GM20431 (cell line): Measurements from ENCODE around the gene CHRND.

Source experiments
- in situ Hi-C: fragments of 300-500 bp; cut with MseI, MboI; formaldehyde crosslinking; loops from one replicate; pipeline ENCODE4 v1.15.0; 2020; ENCODE audit warnings: low sequenced_read_pairs; ENCODE audit not compliant: unreplicated experiment

Gene CHRND

DNA sequence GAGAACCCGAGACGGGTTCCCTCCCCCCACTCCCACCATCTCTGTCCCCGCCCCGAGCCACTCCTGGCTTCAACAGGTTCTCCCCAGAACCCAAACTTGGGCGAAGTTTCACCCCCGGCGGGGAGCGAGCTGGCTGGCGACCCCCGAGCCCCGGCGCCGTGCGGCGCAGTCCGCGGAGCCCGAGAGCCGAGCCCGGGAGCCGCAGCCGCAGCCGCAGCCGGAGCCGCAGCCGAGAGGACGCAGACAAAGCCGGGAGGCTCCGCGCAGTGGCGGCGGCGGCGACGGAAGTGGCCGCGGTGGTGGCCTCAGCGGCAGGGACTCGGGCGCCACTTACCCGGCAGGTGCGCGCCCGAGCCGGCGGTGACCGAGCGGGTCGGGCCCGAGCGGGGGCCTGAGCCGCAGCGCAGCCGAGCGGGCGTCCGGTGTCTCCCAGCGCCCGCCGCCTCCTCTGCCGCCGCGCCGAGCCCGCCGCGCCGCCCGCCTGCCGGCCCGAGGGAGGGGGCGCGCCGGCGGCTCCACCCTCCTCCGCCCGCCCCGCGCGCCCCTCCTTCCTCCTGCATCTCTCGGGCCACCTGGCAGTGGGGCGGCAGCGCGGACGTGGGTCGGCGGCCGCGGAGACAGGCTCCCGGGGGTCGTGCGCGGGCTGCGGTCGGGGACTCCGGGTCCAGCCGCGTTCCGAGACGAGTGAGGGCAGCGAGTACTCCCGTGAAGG lies 38.4 kb upstream of the CHRND start, which contains the start of gene ECEL1:
Gene ECEL1 (minus strand): TSS at position 450 of the 712 bp plus-strand sequence. CDS start 1,181 bp downstream, outside the sequence.
- in situ Hi-C loops = no loop called here

DNA sequence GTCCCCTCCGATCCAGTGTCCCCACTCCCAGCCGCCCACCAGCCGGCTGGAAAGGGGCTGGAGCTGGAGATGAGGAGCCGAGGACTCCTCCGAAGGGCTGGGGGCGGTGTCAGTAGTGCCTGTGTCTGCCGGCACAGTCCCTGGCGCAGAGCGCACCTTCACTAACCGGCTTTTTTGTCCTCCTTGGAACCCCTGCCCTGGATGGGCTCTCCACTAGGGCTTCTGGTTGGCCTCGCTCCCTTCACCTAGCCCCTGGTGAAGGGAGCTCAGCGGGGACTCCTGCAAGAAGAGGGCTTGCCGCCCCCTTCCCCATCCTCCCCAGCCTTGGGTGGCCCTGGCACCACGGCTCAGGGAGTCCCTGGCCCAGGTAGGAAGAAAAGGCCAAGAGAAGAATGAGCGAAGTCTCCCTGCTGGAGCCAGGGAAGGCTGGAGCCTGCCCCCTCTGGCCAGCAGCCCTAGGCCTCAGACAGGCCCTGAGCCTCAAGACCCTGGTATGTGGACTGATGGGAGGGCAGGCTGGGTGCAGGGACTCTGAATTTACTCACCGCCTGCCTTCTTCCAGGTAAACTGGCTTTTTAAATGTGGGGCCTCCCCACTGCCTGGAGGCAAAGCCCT lies 37.8 kb upstream of the CHRND start:
- in situ Hi-C loops = no loop called here

DNA sequence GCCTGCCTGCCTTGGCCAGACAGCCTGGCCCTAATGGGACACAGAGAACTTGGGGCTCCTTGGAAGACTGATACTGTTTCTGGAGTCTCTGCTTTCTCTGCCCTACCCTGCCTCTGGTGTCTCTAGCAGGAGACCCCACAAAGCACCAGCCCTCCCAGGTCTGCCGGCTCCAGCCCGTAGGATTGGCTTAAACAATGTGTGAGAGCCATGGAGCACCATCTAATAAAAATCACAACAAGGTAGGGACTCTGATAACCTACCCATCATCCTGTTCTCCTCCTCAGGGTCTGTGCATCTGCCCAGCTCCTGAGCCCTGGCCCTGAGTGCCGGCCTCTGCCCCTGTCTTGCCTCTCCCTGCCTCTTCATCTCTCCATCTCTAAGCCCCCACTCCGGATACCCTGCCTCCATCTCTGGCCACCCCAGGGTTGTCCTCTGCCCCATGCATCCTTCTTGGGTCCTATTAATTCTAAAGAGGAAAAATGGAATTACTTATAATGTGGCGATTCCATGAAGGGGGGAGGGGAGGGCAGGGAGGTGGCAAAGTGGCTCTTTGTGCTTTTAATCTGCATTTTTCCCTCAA lies 37.1 kb upstream of the CHRND start:
- in situ Hi-C loops = no loop called here

DNA sequence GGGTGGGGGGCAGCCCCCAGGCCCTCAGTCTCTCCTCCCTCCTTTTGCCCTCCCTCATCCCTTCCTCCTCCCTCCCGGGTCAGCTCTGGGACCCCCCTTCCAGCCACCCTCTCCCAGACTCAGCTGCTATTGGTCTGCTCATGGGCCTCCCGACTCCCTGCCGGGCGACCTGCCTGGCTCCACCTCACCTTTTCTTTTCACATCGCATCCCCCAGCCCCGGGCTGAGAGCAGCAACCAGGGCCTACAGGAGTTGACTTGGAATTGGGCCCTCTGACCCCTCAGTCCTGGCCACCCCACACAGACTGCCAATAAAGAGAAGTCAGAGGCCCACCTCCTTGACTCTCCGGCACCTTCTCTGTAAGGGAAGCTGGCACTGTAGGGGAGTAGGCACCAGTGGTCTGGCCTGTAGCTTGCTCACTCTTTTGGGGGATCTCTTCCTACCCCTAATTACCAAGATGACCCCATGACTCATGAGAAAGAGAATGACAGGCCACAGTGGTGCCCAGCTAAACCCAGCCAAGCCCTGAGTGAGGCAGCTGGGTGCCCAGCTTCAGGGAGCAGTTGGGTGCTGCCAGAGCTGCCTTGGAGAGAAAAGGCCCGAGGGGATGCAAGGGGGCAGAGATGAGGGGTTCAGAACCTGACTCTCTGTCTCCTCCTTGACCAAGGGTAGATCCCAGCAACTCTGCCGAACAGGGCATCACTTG lies 36.3 kb upstream of the CHRND start:
- in situ Hi-C loops = no loop called here

DNA sequence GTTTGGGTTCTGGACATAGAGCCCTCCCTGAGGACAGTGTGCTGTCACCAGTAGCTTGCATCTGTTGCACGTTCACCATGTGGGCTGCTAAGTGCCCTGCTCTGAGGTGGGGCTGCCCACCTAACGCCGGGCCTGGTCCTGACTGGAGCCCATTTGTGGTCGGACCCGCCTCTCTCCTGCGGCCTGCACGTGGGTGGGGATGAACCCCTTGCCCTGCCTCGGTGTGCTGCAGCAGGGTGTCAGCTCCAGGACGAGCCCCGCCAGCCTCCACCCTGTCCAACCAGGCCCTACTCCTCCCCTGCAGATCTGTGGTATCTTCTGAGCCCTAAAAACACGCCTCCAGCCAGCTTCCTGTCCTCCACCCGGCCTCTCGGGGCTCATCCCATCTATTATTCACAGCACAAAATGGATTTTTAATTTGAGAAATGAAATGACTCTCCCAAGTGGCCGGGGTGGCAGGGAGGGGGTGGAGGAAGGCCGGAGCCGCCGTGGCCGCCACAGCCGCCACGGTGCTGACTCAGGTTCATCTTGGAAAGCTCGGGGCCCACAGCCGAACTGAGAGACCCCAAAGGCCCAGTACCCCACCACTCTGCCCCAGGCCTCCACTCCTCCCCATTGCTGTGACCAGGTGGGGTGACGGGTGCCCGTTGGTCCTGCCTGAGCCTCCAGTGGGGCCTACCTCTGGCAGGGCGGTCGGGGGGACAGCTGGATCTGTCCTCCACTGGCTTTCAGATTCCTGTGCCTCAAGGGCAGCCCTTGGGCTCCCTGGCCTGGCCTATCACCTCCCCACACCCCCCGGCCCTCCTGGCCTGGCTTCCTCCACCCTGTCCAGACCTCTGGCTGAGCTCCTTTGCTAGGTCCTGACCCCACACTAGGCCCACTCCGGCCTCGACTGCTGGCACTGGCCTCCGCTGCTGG lies 35.5 kb upstream of the CHRND start:
- in situ Hi-C loops = no loop called here

DNA sequence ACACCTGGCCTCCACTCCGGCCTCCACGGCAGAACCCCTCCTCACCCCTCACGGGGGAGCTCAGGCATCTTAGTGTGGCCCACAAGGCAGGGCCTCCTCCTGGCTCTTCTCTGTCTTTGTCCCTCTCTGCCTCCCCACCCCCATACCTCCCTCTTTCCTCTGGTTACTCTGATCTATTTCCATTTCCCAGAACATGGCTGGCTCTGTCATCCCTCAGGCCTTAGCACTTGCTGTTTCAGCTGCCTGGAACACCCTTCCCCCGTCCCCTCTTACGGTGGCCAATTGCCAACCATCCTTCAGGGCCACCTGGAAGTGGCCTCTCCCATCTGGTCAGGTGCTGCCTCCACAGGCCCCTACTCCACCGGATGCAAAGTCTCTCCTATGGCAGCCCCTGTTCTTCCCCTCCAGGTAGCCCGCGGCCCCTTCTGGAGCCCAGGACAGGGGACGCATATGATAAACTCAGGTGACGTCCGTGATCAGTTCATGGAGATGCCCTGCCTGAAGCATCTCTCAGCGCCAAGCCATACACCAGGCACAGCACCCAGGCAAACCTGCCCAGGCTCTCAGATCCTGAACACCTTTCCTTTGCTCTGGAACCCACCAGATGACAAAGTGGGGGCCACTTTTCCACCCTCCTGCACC lies 34.7 kb upstream of the CHRND start:
- in situ Hi-C loops = no loop called here

DNA sequence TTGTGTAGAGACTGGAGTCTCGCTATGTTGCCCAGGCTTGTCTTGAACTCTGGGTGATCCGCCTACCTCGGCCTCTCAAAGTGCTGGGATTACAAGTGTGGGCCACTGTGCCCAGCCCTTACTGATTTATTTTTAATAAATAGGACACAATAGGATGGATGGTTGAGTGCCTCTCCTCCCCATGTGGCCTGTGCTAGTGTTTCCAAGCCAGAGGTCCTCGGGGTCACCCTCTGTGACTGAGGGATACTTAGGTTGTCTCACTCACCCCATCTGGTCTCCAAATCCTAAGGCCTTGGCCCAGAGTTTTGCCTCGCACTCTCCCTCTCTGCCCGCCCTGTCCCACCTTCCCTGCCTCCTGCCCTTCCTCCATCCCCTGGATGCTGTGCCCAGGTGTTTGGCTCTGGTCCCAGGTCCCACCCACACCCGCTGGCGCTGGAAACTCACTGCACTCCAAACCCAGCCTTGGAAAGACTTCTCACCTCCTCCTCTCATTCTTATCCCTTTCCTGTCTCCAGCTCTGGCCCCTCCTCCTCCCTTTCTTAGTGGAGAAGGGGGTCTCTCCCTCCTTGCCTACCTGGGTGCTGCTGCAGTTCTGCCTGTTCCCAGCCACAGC lies 33.6 kb upstream of the CHRND start:
- in situ Hi-C loops = no loop called here

DNA sequence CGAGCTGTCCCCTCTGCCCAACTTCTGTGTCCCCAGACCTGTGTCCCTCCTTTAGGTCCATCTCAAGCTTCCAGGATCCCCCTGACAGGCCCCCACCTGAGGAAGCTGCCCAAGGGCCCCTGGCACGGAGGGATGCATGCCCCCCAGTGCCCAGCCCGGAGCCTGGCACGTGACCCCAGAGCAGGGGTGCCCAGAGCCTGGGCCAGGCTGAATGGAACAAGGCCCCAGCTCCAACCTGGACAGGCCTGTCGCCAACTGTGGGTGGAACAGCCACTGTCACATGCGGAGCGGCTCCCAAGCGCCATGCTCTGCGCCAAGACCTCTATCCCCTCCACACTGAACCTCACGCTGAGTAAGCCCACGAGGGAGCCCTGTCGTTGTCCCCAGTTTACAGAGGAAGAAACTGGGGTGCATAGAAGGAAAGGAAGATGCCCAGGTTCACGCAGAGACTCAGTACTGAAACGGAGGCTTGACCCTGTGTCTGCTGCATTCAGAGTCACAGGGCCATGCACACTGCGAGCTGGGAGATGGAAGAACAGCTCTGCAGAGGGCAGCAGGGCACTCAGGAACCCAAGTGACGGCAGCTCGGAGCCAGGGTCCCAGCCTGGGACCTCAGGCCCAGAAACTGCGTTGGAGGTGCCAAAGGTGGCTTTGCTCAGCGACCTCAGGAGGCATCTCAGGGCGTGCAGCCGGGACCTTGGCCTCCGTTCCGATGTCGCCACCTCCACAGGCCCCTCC lies 32.8 kb upstream of the CHRND start:
- in situ Hi-C loops = no loop called here

DNA sequence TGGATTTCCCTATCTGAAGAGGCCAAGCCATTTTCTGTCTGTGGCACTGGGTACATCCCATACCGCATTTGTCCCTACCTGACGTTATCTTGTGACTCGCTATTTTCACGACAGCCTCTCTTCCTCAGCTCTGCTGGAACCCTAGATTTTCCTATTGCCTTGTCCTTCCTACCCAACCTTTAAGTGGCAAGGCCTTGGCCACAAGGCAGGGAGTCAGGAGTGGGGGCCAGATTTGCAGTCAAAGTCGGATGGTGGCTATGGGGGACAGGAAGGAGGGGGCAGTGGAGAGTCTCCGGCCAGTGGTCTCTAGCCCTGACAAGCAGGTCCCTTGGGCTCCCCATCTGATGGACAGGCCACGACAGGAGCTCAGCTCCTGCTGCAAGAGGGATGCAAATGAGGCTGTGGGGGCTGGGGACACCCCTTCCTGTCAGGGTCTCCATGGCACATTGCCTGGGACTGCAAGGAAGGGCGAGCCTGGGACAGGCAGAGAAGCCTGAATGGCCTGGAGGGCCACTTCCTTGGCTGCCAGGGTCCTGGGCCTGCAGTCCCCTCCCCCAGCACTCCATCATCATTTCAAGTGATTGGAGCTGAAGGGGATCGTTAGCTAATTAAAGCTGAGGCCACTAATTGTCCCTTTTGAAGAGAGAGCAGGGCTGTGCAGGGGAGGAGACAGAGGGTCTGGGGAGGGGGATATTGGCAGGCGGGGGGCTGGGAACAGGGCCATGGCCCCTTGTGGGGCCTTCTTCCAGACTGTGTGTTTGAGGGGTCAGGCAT lies 32.1 kb upstream of the CHRND start:
- in situ Hi-C loops = no loop called here

DNA sequence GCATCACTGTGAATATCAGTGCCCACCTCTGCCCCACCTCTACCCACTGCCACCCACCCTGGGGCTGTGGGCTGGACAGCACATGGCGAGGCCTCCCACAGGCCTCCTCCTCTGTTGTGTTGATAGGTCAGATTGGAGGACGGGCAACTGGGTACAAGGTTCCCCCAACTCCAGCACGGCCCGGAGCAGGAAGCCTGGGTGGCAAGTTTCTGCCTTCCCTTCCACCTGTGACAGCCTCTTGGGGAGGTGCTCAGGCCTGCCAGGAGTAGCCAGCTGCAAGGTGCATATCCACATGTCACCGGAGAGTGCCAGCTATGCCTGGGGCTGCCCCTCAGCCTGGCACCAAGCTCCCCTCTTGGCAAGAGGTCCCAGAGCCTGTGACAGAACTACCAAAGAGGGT lies 31.4 kb upstream of the CHRND start:
- in situ Hi-C loops = no loop called here

DNA sequence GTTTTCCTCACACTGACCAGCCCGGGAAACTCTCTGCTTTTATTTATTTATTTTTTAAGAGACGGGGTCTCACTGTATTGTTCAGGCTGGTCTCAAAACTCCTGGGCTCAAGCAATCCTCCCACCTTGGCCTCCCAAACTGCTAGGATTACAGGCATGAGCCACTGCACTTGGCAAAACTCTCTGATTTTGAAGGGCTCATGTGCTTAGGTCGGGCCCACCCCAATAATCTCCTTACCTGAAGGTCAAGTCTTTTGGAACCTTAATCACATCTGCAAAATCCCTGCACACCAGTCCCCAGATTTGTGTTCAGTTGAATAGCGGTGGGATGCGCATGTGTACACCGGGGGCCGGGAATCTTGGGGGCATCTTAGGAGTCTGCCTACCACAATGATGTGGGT lies 30.7 kb upstream of the CHRND start:
- in situ Hi-C loops = no loop called here

DNA sequence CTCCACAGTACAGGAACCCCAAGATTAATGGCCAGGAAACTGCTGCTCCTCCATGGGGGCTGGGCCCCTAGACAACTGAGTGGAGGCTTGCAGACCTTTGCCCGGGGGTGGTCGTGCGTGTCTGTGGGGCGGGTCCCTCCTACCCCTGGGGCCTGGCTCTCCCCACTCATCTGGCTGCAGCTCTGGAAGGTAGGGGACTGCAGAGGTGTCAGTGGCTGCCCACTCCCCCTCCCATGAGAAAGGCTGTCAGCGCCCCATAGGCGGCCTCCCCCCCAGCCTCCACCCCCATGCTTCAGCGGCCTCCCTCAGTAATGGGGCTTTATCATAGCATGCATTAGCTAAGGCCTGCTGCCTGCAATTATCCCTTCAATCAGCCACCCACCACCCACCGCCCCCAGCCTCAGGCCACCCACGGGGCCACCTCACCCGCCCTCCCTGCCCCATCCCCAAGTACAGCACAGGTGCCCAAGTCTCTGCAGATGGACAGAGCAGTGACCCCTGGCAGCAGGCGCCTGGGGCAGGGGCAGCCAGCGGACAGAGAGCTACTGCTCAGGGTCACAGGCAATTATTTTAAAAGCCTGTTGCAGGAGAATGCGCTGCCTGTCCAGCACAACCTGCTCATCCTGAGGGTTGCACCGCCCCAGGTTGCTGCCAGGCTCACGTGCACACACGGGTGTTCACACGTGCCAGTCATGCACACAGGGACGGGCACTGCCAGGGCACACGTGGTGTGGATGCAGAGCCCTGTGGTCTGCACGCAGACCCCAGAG lies 29.3 kb upstream of the CHRND start:
- in situ Hi-C loops = no loop called here

DNA sequence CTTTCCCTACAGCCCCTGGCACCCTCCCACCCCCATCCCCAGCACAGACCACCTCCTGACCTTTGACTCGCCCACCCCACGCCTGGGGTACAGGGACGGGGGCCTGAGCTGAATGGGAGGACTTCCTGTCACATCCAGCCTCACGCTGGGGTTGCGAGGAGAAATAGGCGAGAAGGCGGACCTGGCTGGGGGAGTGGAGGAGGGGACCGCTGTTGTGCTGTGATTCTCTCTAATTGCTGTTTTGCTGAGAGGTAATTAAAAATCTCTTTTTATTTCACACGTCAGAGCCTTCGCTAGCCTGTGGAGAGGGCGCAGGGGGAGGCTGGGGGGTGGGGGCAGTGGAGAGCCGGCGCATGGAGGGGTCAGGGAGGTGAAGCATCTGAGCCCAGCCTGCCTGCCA lies 28.6 kb upstream of the CHRND start:
- in situ Hi-C loops = no loop called here

DNA sequence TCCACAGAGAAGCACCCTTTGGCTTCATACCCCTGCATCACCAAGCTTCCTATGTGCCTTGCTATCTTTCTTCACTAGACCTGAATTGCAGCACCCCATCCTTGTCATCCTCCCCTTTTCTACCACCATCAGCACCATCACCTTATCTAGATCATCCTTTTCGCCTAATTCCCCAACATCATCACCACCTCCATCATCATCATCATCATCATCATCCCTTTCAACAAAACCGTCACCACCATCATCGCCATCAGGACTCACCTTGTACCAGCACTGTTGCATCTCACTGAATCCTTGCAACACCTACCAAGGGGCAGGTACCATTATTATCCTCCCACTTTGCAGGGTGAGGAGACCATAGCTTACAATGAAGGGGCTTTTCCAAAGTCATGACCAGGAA lies 27.5 kb upstream of the CHRND start:
- in situ Hi-C loops = no loop called here

DNA sequence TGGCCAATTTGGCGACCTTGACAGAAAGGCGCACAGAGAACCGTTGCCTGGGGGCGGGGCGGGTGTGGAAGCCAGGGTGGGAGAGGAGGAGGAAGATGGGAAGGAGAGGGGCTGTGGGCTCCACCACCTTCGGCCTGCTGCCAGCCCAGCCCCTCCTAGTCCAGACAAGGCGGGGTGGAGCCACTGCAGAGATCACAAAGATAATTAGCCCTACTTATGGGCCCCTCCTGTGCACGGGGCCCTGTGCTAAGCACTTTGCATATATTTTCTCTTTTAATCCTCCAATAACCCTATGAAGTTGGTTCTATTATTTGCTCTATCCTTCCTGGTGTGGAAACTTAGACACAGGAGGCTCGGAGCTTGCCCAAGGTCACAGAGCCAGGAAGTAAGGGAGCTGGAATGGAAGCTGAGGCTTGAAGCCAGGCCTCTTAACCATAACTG lies 24.6 kb upstream of the CHRND start:
- in situ Hi-C loops = no loop called here

DNA sequence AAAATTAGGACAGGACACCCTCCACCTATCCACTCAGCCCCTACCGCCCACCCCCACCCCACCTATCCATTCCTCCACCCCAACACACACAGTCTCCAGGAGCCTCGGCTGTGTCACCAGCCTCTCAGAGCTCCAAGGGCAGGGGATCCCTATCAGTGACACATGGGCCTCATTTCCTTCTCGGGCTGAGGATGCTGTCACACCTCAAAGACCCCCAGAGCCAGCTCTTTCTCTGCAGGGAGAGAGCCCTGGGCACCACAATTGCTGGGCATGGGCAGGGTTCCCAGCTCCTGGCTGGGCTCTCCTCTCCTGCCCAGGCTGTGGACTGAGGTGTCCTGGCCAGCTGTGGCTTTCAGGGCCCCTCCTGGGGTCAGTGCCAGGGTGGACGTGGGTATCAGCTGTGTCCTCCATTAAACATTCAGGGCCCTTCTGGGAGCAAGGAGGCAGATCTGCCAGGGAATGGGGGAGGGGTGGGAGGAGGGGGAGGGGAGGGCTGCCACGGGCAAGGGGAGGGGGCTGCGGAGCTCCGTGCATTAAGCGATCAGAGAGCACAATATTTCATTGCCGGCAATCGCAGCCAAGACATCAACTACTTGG lies 24.1 kb upstream of the CHRND start:
- in situ Hi-C loops = no loop called here

DNA sequence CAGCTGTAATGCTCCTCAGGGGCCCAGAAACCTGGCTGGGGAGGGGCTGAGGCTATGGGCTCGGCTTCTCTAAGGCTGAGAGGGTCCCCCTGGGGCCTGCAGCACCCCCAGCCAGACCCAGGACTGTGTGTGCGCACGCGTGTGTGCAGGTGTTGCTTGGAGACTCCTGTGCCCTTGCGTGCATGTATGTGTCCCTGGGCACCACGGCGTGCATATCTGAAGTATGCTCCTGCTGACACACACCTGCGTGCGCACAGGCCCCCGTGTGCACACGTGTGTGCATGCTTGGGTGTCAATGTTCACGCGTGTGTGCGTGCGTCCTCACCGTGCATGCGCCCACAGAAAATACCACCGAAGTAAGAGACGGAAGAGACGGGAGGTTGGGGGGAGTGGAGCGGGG lies 23.4 kb upstream of the CHRND start:
- in situ Hi-C loops = no loop called here
